MM.1S (cell line): ENCODE data around the gene METAP1D.

Experiments used
- DNase-seq: peaks from one replicate; pipeline ENCODE4 v3.0.0-alpha.2; 2015
- H2AFZ ChIP-seq: fragments of 300-600 bp; sonication (generic); 2 replicates; pipeline ENCODE4 v1.6.0; 2016; ENCODE audit warnings: antibody characterized with exemption, low read length
- H3F3A ChIP-seq: fragments of 300-600 bp; sonication (generic); 2 replicates; pipeline ENCODE4 v1.6.1; 2016; ENCODE audit warnings: mild to moderate bottlenecking, antibody characterized with exemption, low read length, moderate library complexity, mixed read lengths; ENCODE audit not compliant: insufficient read depth
- H3K27ac ChIP-seq: fragments of 300-600 bp; sonication (generic); 2 replicates; pipeline ENCODE4 v1.5.1; 2016; ENCODE audit warnings: mild to moderate bottlenecking, low read length
- H3K27me3 ChIP-seq: fragments of 300-600 bp; sonication (generic); replicated peaks from 2 replicates; pipeline ENCODE4 v1.6.0; 2016; ENCODE audit warnings: low read length; ENCODE audit not compliant: insufficient read depth
- H3K36me3 ChIP-seq: fragments of 300-600 bp; sonication (generic); replicated peaks from 2 replicates; pipeline ENCODE4 v1.6.1; 2016; ENCODE audit warnings: mild to moderate bottlenecking, low read length, mixed read lengths; ENCODE audit not compliant: insufficient read depth
- H3K4me1 ChIP-seq: fragments of 300-600 bp; sonication (generic); 2 replicates; pipeline ENCODE4 v1.6.1; 2016; ENCODE audit warnings: low read length, mixed read lengths
- H3K4me2 ChIP-seq: fragments of 300-600 bp; sonication (generic); 2 replicates; pipeline ENCODE4 v1.6.0; 2016; ENCODE audit warnings: low read depth, low read length
- H3K4me3 ChIP-seq: fragments of 300-600 bp; sonication (generic); 2 replicates; pipeline ENCODE4 v1.5.1; 2016; ENCODE audit warnings: low read length, mixed read lengths
- H3K79me2 ChIP-seq: fragments of 300-600 bp; sonication (generic); 2 replicates; pipeline ENCODE4 v1.6.1; 2016; ENCODE audit warnings: mixed run types, low read length, mixed read lengths
- H3K9ac ChIP-seq: fragments of 300-600 bp; sonication (generic); 2 replicates; pipeline ENCODE4 v1.6.1; 2016; ENCODE audit warnings: low read length, mixed read lengths
- H3K9me2 ChIP-seq: fragments of 300-600 bp; sonication (generic); replicated peaks from 2 replicates; pipeline ENCODE4 v1.6.1; 2016; ENCODE audit warnings: mild to moderate bottlenecking, low read length, mixed read lengths; ENCODE audit not compliant: insufficient read depth
- H3K9me3 ChIP-seq: fragments of 300-600 bp; sonication (generic); replicated peaks from 2 replicates; pipeline ENCODE4 v1.6.1; 2016; ENCODE audit warnings: mild to moderate bottlenecking, low read length, mixed read lengths; ENCODE audit not compliant: insufficient read depth
- H4K20me1 ChIP-seq: fragments of 300-600 bp; sonication (generic); 2 replicates; pipeline ENCODE4 v1.6.1; 2016; ENCODE audit warnings: mild to moderate bottlenecking, low read length, moderate library complexity, mixed read lengths; ENCODE audit not compliant: insufficient read depth
- EZH2 ChIP-seq: fragments of 300-600 bp; sonication (generic); optimal IDR thresholded peaks from 2 replicates; pipeline ENCODE3; 2017; ENCODE audit warnings: low read depth, mild to moderate bottlenecking, antibody characterized with exemption, low read length, mixed read lengths
- EZH2phosphoT487 ChIP-seq: fragments of 300-600 bp; sonication (generic); IDR thresholded peaks from 2 replicates; pipeline ENCODE4 v1.6.1; 2018; ENCODE audit warnings: antibody characterized with exemption, low read length
- TF ChIP-seq, protein P1 (sequence below): fragments of 300-600 bp; sonication (generic); IDR thresholded peaks from 2 replicates; pipeline ENCODE4 v1.5.1; 2016; ENCODE audit warnings: antibody characterized with exemption, low read length, mixed read lengths

METAP1D gene

DNA sequence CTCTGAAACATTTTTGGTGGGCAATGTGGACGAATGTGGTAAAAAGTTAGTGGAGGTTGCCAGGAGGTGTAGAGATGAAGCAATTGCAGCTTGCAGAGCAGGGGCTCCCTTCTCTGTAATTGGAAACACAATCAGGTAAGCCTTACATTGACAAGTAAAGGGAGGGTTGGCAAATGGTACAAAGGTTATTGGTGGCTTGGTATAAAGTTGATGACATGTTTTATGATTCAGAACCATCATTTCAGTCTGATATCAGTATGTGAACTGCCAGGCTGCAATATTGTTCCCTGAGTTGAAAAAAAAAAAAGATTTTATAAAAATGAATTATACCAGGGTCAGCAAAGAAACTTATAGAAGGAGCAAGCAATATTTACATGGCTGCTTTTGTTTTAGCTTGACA is 71.2 kb downstream of the METAP1D start:
- no peaks in the 10 kb centered on the region for H3F3A ChIP-seq
- no peak overlapping the region for H2AFZ ChIP-seq
- no peaks in the 10 kb centered on the region for H3K9me3 ChIP-seq
- no peak overlapping the region for H3K4me3 ChIP-seq
- H4K20me1 ChIP-seq: no peaks in the 10 kb centered on the region
- TF ChIP-seq EZH2phosphoT487: no peak
- TF ChIP-seq, protein P1, sequence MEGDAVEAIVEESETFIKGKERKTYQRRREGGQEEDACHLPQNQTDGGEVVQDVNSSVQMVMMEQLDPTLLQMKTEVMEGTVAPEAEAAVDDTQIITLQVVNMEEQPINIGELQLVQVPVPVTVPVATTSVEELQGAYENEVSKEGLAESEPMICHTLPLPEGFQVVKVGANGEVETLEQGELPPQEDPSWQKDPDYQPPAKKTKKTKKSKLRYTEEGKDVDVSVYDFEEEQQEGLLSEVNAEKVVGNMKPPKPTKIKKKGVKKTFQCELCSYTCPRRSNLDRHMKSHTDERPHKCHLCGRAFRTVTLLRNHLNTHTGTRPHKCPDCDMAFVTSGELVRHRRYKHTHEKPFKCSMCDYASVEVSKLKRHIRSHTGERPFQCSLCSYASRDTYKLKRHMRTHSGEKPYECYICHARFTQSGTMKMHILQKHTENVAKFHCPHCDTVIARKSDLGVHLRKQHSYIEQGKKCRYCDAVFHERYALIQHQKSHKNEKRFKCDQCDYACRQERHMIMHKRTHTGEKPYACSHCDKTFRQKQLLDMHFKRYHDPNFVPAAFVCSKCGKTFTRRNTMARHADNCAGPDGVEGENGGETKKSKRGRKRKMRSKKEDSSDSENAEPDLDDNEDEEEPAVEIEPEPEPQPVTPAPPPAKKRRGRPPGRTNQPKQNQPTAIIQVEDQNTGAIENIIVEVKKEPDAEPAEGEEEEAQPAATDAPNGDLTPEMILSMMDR: no peak
- no peak for TF ChIP-seq EZH2
- H3K36me3 ChIP-seq: no peaks in the 10 kb centered on the region
- no peaks in the 10 kb centered on the region for H3K79me2 ChIP-seq
- no peaks in the 10 kb centered on the region for H3K27me3 ChIP-seq
- no peak overlapping the region for H3K27ac ChIP-seq
- DNase-seq: no peak
- no peak overlapping the region for H3K9ac ChIP-seq
- H3K4me2 ChIP-seq: no peak overlapping the region
- H3K4me1 ChIP-seq: no peaks in the 10 kb centered on the region
- H3K9me2 ChIP-seq: no peaks in the 10 kb centered on the region

DNA sequence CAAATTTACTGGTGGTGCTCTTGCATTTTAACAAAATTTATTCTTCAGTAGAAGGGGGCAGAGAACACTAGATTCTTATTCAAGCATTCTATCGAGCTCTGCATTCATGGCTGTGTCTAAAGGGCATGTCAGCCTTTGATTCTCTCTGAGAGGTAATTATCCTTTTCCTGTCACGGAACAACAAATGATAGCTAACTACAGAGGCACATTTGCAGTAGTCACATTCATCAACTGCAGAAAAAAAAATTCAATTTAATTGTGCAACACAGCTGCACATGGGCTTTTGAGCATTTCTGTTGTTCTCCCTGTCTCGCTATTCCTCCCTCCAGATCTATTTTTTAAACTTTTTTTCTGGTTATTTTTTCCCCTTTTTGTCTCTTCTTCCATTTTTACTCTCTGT is 72.5 kb downstream of the METAP1D start:
- Histone ChIP-seq H3K79me2 (no peaks in the 10 kb centered on the region), H4K20me1 (no peaks in the 10 kb centered on the region)

DNA sequence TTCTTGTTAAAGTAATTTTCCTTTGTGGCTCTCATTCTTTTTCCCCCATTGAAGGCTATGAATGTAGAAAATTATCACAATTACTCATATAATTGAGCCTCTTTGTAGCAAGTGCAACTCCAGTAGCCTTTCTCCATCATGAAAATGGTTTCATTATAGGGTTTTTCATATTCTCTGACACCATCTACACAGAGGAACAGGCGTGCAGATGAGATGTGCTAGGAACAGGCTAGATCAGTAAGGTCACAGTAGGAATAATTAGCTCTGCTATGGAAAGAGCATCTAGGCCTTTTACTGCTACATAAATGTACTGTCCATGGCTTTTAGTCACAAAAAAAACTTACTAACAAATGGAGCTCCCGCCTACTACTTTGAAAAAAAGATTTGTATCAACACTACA is 73.0 kb downstream of the METAP1D start:
- Histone ChIP-seq H3F3A (no peaks in the 10 kb centered on the region), H2AFZ (no peak overlapping the region), H3K9me2 (no peaks in the 10 kb centered on the region), H3K27ac (no peak overlapping the region), H3K79me2 (no peaks in the 10 kb centered on the region), H3K4me3 (no peak overlapping the region), H3K27me3 (no peaks in the 10 kb centered on the region), H3K4me2 (no peak overlapping the region), H4K20me1 (no peaks in the 10 kb centered on the region), H3K4me1 (no peaks in the 10 kb centered on the region), H3K36me3 (no peaks in the 10 kb centered on the region), H3K9me3 (no peaks in the 10 kb centered on the region), H3K9ac (no peak overlapping the region)
- TF ChIP-seq EZH2phosphoT487: no peak
- no peak for TF ChIP-seq EZH2
- TF ChIP-seq, protein P1: no peak
- DNase-seq: no peak

More for the DNA sequence above, 72.5 kb downstream of the METAP1D start:
- Histone ChIP-seq H3K27ac (no peak overlapping the region), H3K4me2 (no peak overlapping the region), H3F3A (no peaks in the 10 kb centered on the region), H3K9me3 (no peaks in the 10 kb centered on the region), H2AFZ (no peak overlapping the region), H3K9me2 (no peaks in the 10 kb centered on the region), H3K9ac (no peak overlapping the region), H3K4me1 (no peaks in the 10 kb centered on the region), H3K36me3 (no peaks in the 10 kb centered on the region), H3K4me3 (no peak overlapping the region), H3K27me3 (no peaks in the 10 kb centered on the region)
- no peak for DNase-seq
- TF ChIP-seq EZH2phosphoT487: no peak

DNA sequence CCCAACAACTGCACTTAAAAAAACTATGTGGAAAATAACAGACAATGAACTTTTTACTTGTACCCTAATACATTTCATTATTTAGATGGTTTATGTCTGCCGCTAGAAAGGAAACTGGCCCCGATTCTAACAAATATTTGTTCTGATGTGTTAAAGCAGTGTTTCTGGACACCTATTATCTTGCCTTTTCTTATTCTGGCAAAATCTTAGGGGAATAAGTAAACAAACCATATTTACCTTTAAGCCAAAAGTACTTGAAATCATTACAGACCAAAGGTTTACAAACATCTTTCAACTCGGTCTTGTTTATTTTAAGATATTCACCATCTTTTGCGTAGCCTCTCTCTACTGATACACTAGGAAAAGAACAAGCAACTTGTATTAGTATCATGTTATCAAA is 73.8 kb downstream of the METAP1D start:
- Histone ChIP-seq H4K20me1 (no peaks in the 10 kb centered on the region), H3K9me3 (no peaks in the 10 kb centered on the region), H3K4me3 (no peak overlapping the region), H3K9me2 (no peaks in the 10 kb centered on the region), H3K4me1 (no peaks in the 10 kb centered on the region), H3K27ac (no peak overlapping the region), H3K27me3 (no peaks in the 10 kb centered on the region), H3K79me2 (no peaks in the 10 kb centered on the region), H3F3A (no peaks in the 10 kb centered on the region), H3K9ac (no peak overlapping the region), H2AFZ (no peak overlapping the region), H3K36me3 (no peaks in the 10 kb centered on the region), H3K4me2 (no peak overlapping the region)
- DNase-seq: no peak
- TF ChIP-seq, protein P1: no peak
- TF ChIP-seq EZH2: no peak
